Subcutaneous adipose tissue (tissue), 4 donors: ENCODE data around the gene PHC1. TPM values are rescaled to one million over a fixed set of nuclear protein-coding genes. Genes with fewer than 3 reads are reported as not detected.

Source experiments
- total RNA-seq, 4 donors: library from RNA; depleted of rRNA; stranded (reverse); fragments of >200 nt; gene quantifications; one replicate each; pipeline ENCODE4 v1.1.0, GENCODE V29; 2016
- TF ChIP-seq, protein P1 (sequence below): fragments of 450-650 bp; IDR thresholded peaks from one replicate; pipeline ENCODE4 v1.5.1; 2016; ENCODE audit warnings: low read depth, mild to moderate bottlenecking, control low read depth, antibody characterized with exemption, moderate library complexity

PHC1 gene
- total RNA-seq, 4 donors from 2014 or later, result 17.5 to 33.5 (median 24.5) TPM

DNA sequence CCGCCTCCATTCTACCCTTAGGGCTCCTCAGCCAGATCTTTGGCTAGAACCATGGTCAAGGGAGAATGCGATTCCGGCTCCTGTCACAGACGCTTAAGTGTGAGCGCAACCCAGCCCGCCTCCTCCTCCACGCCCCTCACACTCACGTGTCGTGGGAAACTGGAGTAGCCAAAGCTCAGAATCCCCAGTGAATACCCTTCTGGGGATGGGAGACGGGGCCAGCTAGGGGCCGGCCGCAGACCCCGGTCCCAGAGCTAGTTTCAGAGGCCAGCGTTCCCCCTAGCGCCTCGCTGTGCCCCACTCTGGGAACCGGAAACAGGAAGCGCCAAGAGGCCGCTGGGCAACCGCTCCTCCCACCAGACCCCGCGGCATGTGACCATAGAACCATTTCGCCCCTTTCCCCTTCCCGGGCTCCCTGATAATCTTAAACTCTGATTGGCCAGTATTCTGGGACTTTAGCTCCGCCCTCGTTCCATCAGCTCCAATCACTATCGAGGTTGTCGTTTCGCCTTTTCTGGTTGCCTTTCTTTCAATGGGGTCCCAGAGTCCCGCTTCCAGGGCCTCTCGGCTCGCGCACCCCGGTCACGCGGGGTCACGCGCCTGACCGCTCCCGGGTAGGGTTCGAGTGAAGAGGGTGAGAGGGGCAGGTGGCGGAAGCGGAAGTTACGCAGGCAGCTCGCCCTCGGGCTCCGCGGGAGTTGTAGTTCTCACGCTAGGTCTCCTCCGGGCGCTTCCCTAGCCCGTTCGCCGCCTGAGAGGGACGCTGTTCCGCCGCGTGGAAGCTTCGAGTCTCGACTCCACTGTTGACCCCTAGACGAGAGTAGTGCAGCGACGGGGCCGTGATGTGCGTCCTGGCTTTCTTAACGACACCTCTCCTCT lies 35.3 kb downstream of the PHC1 start, which contains the start of gene M6PR:
TSS of gene M6PR (minus strand) at position 304 of the 879 bp plus-strand sequence. CDS start 3,241 bp downstream, outside the sequence.
- TF ChIP-seq, protein P1, sequence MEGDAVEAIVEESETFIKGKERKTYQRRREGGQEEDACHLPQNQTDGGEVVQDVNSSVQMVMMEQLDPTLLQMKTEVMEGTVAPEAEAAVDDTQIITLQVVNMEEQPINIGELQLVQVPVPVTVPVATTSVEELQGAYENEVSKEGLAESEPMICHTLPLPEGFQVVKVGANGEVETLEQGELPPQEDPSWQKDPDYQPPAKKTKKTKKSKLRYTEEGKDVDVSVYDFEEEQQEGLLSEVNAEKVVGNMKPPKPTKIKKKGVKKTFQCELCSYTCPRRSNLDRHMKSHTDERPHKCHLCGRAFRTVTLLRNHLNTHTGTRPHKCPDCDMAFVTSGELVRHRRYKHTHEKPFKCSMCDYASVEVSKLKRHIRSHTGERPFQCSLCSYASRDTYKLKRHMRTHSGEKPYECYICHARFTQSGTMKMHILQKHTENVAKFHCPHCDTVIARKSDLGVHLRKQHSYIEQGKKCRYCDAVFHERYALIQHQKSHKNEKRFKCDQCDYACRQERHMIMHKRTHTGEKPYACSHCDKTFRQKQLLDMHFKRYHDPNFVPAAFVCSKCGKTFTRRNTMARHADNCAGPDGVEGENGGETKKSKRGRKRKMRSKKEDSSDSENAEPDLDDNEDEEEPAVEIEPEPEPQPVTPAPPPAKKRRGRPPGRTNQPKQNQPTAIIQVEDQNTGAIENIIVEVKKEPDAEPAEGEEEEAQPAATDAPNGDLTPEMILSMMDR, result no peak

DNA sequence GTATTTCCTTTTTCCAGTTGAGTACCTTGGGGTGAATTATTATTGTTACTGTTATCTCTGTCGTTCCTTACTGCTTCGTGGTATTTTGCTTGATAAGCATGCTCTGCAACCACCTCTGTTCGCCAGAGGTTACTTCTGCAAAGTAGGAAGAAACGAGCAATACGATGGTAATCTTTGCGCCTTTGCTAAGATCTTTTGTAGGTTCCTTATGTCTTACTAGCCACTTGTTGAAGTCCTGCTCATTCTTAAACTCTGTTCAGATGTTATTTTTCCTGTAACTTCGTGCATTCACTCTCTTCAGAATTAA lies 35.9 kb downstream of the PHC1 start:
- TF ChIP-seq, protein P1, result no peak

- TF ChIP-seq, protein P1, result no peak
Observed at GRCh38 chr12:8950702-8951478, 36.6 kb downstream of the PHC1 start.

DNA sequence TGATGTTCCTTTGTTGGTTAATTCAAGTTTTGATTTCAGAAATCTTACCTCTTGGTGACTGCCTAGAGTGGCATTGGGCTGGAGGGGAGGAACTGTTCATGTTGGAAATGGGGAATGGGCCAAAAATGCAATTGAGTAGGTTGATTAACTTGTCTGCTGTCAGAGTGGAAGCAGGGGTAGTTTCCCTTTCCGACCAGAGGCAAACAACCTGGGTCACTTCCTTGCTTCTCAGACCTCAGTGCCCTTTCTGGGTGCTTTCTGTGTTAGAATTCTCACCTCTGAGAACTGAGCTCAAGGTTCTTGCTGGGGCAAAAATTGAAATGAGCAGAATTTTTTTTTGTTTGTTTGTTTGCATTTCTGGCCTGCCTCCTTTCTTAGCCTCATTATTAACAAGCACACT lies 37.4 kb downstream of the PHC1 start:
- TF ChIP-seq, protein P1, result no peak

DNA sequence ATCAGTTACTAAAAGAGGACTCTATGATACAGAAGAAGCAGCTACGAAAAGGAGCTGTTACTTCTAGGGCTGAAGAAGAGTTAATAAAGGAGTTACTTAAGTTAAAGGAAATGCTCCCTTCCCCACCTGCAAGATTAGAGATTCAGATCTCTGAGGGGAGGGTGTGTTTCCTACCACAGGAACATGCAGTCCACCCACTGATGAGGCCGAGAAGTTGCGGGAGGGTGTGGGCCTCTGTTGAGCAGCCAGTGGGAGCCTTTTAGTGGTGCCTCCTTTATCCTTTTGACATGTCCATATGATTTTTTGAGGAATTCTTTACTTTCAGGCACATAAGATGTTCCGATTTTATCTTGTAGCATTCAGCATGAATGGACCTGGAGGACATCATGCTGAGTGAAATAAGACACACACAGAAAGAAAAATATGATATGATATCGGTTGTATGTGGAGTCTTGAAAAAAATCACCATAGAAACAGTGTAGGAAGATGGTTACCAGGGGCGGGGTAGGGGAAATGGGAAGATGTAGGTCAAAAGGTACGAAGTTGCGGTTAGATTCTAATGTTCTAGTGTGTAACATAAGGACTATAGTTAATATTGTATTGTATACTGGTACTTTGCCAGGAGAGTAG lies 39.6 kb downstream of the PHC1 start:
- TF ChIP-seq, protein P1, result no peak

- TF ChIP-seq, protein P1, result no peak
Observed at GRCh38 chr12:8956073-8956472, 41.8 kb downstream of the PHC1 start.

DNA sequence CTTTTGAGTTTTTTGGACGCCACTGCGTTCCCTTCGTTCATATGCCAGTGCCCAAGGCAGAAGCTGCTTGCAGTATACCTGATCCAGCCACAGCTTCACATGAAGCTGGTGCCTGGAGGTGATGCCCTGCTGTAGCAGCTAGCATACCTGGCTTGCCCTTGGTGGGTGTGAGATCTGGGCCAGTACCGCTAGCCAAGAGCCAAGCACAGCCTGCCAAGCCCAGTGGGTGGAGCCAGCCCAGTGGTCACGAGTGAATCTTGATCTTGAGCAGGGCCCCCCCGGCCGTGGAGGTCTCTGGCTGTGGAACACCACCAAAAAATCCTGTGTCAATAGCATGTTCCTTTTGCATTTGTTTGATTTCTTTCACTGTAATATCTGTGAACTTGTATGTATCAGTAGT lies 42.5 kb downstream of the PHC1 start:
- TF ChIP-seq, protein P1, result no peak
